Neural progenitor cell (in vitro differentiated cells): ENCODE results near the gene RAB20. TPM values are rescaled to one million over a fixed set of nuclear protein-coding genes. Genes with fewer than 3 reads are reported as not detected.

Experiments used
- DNase-seq: peaks from one replicate; pipeline ENCODE4 v3.0.0-alpha.2; 2016; ENCODE audit warnings: low spot score
- H2AFZ ChIP-seq: fragments of 200-600 bp; sonication (generic); replicated peaks from 2 replicates; pipeline ENCODE4 v1.6.1; 2016; ENCODE audit warnings: antibody characterized with exemption
- H3F3A ChIP-seq: fragments of 200-600 bp; sonication (generic); 2 replicates; pipeline ENCODE4 v1.6.1; 2016; ENCODE audit warnings: antibody characterized with exemption, low read depth
- H3K27ac ChIP-seq: fragments of 200-600 bp; sonication (generic); 2 replicates; pipeline ENCODE4 v1.5.1; 2016; ENCODE audit warnings: mild to moderate bottlenecking
- H3K27me3 ChIP-seq: fragments of 200-600 bp; sonication (generic); 2 replicates; pipeline ENCODE4 v1.6.1; 2016; ENCODE audit warnings: mild to moderate bottlenecking, moderate library complexity
- H3K36me3 ChIP-seq: fragments of 200-600 bp; sonication (generic); 2 replicates; pipeline ENCODE4 v1.5.1; 2016
- H3K4me1 ChIP-seq: fragments of 200-600 bp; sonication (generic); 2 replicates; pipeline ENCODE4 v1.6.1; 2016; ENCODE audit warnings: mixed run types
- H3K4me2 ChIP-seq: fragments of 200-600 bp; sonication (generic); 2 replicates; pipeline ENCODE4 v1.6.1; 2016
- H3K4me3 ChIP-seq: fragments of 200-600 bp; sonication (generic); 2 replicates; pipeline ENCODE4 v1.5.1; 2016
- H3K79me2 ChIP-seq: fragments of 200-600 bp; sonication (generic); 2 replicates; pipeline ENCODE4 v1.6.1; 2016; ENCODE audit warnings: low read depth
- H3K9ac ChIP-seq: fragments of 200-600 bp; sonication (generic); 2 replicates; pipeline ENCODE4 v1.6.1; 2016
- H3K9me3 ChIP-seq: fragments of 200-600 bp; sonication (generic); 2 replicates; pipeline ENCODE4 v1.5.1; 2016; ENCODE audit warnings: low read depth
- H4K20me1 ChIP-seq: fragments of 200-600 bp; sonication (generic); 2 replicates; pipeline ENCODE4 v1.6.1; 2016; ENCODE audit warnings: low read depth
- H3K27ac Mint-ChIP-seq: 3 replicates; pipeline ENCODE4 v1.8.0; 2021; ENCODE audit warnings: mixed read lengths
- H3K27me3 Mint-ChIP-seq: 2 replicates; pipeline ENCODE4 v1.8.0; 2022; ENCODE audit warnings: low read depth, mild to moderate bottlenecking, inconsistent platforms, moderate library complexity, mixed read lengths; ENCODE audit not compliant: insufficient read depth
- H3K36me3 Mint-ChIP-seq: 3 replicates; pipeline ENCODE4 v1.8.0; 2021; ENCODE audit warnings: mixed read lengths
- H3K4me1 Mint-ChIP-seq: 3 replicates; pipeline ENCODE4 v1.8.0; 2021; ENCODE audit warnings: mixed read lengths
- H3K4me3 Mint-ChIP-seq: 3 replicates; pipeline ENCODE4 v1.8.0; 2021; ENCODE audit warnings: mild to moderate bottlenecking, moderate library complexity, mixed read lengths
- H3K9me3 Mint-ChIP-seq: 3 replicates; pipeline ENCODE4 v1.8.0; 2020; ENCODE audit warnings: mixed read lengths
- CTCF ChIP-seq: fragments of 200-600 bp; sonication (generic); IDR thresholded peaks from 2 replicates; pipeline ENCODE4 v1.5.1; 2017; ENCODE audit warnings: antibody characterized with exemption, mild to moderate bottlenecking
- EZH2 ChIP-seq: fragments of 200-600 bp; sonication (generic); IDR thresholded peaks from 2 replicates; pipeline ENCODE4 v1.6.1; 2017; ENCODE audit warnings: antibody characterized with exemption, mild to moderate bottlenecking, moderate library complexity
- EZH2phosphoT487 ChIP-seq: fragments of 200-600 bp; sonication (generic); IDR thresholded peaks from 2 replicates; pipeline ENCODE4 v1.6.1; 2017; ENCODE audit warnings: antibody characterized with exemption
- total RNA-seq: library from RNA; depleted of rRNA; stranded (reverse); fragments of >200 nt; gene quantifications from 2 replicates; pipeline ENCODE4 v1.2.3, GENCODE V29; 2015; ENCODE audit warnings: low replicate concordance

Gene RAB20
- total RNA-seq, 1 donor from 2014 or later: 0.58 TPM

DNA sequence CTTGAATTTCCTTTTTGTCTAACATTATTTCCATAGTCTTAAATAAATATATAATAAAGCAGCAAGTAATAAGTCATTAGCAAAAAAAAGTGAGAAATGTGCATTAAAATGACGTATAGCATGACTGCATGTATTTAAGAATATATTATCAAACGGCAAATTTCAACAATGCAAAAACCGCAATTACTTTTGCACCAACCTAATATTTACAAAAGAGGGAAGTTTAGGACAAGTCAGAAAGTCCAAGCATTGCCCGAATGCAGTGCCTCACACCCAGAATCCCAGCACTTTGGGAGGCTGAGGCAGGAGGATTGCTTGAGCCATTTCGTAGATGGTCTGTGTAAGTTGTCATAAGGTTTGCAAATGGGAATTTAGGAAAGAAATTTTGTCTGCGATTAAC lies 43.6 kb upstream of the RAB20 start:
- H2AFZ ChIP-seq: no peak overlapping the region
- H3K27ac ChIP-seq: no peak overlapping the region
- Mint-ChIP-seq H3K27ac (no peak overlapping the region), H3K9me3 (peaks cover 15% of the 10 kb centered on the region), H3K4me3 (no peak overlapping the region), H3K36me3 (peaks cover 4% of the 10 kb centered on the region), H3K27me3 (peaks cover 7% of the 10 kb centered on the region), H3K4me1 (peaks cover 6% of the 10 kb centered on the region)
- TF ChIP-seq CTCF: no peak
- TF ChIP-seq EZH2: no peak
- TF ChIP-seq EZH2phosphoT487: no peak
- H3K79me2 ChIP-seq: no peaks in the 10 kb centered on the region
- H3K4me2 ChIP-seq: no peak overlapping the region
- DNase-seq: no peak
- H3K4me3 ChIP-seq: no peak overlapping the region
- no peaks in the 10 kb centered on the region for H3K36me3 ChIP-seq
- H4K20me1 ChIP-seq: no peaks in the 10 kb centered on the region
- H3F3A ChIP-seq: peaks cover 12% of the 10 kb centered on the region
- no peaks in the 10 kb centered on the region for H3K27me3 ChIP-seq
- H3K9me3 ChIP-seq: no peaks in the 10 kb centered on the region
- H3K9ac ChIP-seq: no peak overlapping the region
- H3K4me1 ChIP-seq: peaks cover 5% of the 10 kb centered on the region

DNA sequence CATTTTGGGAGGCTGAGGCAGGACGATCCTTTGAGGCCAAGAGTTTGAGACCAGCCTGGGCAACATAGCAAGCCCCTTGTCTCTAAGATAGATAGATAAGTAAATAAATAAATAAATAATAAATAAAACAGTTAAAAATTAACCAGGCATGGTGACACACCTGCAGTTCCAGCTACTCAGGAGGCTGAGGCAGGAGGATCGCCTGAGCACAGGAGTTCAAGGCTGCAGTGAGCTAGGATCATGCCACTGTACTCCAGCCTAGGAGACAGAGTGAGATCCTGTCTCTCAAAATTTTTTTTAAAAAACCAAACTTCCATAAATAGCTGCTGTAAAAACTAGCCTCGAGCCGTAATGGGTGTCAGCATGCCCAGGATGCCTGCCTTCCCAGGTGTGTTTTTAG lies 39.5 kb upstream of the RAB20 start:
- H3K9ac ChIP-seq: no peak overlapping the region
- DNase-seq: no peak

DNA sequence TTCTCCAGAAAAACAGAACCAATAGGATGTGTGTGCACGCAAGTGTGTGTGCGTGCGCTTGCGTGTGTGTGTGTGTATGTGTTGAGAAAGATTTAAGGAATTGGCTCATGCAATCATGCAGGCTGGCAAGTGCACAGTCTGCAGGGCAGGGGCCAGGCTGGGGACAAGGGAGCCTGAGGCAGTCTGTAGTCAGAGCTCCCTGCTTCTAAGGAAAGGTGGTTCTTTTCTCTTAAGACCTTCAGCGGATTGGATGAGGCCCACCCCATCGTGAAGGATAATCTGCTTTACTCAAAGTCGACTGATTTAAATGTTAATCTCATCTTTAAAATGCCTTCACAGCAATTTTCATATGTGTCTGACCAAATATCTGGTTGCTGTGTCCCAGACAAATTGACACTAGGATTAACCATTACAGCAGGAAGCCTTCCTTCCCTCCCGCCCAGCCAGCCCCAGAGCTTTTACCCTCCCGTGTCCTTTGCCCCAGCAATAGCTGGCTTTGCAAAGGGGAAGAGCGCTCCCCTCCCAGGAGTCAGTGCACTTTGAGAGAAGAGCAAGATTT lies 38.8 kb upstream of the RAB20 start:
- TF ChIP-seq EZH2phosphoT487 (no peak), CTCF (no peak)
- DNase-seq: no peak
- H3K9me3 Mint-ChIP-seq: peaks cover 3% of the 10 kb centered on the region
- H3K4me3 ChIP-seq: no peak overlapping the region
- H3K27ac Mint-ChIP-seq: no peak overlapping the region
- no peak overlapping the region for H3K4me2 ChIP-seq
- H3K27me3 Mint-ChIP-seq: peaks cover 6% of the 10 kb centered on the region
- H3K79me2 ChIP-seq: no peaks in the 10 kb centered on the region
- no peaks in the 10 kb centered on the region for H4K20me1 ChIP-seq
- no peaks in the 10 kb centered on the region for H3K9me3 ChIP-seq
- H3K27ac ChIP-seq: no peak overlapping the region
- H3K4me1 ChIP-seq: peaks cover 4% of the 10 kb centered on the region
- peaks cover 12% of the 10 kb centered on the region for H3F3A ChIP-seq
- H3K36me3 Mint-ChIP-seq: no peaks in the 10 kb centered on the region
- H3K27me3 ChIP-seq: no peaks in the 10 kb centered on the region
- H3K36me3 ChIP-seq: no peaks in the 10 kb centered on the region
- H3K4me1 Mint-ChIP-seq: peaks cover 8% of the 10 kb centered on the region
- no peak overlapping the region for H3K9ac ChIP-seq
- no peak overlapping the region for H3K4me3 Mint-ChIP-seq
- no peak overlapping the region for H2AFZ ChIP-seq

More for the DNA sequence above, 39.5 kb upstream of the RAB20 start:
- H3K36me3 Mint-ChIP-seq: no peaks in the 10 kb centered on the region
- H3K4me1 Mint-ChIP-seq: peaks cover 8% of the 10 kb centered on the region
- Histone ChIP-seq H3K79me2 (no peaks in the 10 kb centered on the region), H2AFZ (no peak overlapping the region), H3K36me3 (no peaks in the 10 kb centered on the region), H3K4me2 (no peak overlapping the region), H3K4me1 (peaks cover 4% of the 10 kb centered on the region), H3K9me3 (no peaks in the 10 kb centered on the region), H3K4me3 (no peak overlapping the region), H3K27me3 (no peaks in the 10 kb centered on the region), H3K27ac (no peak overlapping the region), H3F3A (peaks cover 12% of the 10 kb centered on the region), H4K20me1 (no peaks in the 10 kb centered on the region)
- H3K9me3 Mint-ChIP-seq: peaks cover 3% of the 10 kb centered on the region
- peaks cover 6% of the 10 kb centered on the region for H3K27me3 Mint-ChIP-seq
- H3K27ac Mint-ChIP-seq: no peak overlapping the region
- H3K4me3 Mint-ChIP-seq: no peak overlapping the region
- TF ChIP-seq EZH2: no peak

DNA sequence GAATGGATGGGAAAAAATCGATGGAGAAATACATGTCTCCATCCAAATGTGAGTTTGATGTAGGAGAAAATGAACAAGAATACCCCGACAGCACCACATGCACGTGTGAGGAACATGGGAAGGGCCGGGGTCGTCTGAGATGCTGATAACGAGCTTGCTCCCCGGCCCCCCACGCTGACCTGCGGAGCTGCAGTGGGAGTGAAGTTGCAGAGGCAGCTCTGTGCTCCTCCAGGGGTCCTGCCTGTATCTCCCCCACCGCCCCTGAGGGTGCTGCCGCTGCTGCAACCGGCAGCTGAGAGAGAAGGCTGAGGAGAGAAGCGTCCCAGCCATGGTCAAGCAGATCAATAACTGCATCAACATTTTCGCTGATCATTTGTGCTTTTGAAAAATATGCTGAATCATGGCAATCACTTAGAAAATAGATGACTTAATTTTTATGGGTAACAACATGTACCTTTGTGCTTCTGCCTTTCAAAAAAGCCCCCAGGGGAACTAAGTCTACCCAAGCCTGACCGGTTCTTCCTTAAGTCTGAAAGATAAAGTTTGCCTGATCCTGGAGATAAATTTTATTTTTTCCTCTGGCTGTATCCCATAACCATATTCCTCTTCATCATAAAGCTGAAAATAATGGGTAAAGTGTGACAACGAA lies 35.6 kb upstream of the RAB20 start:
- H3K4me3 Mint-ChIP-seq: no peak overlapping the region
- DNase-seq: no peak
- Histone ChIP-seq H3K9me3 (no peaks in the 10 kb centered on the region), H3K27me3 (no peaks in the 10 kb centered on the region), H3K9ac (no peak overlapping the region), H3K4me1 (peaks cover 4% of the 10 kb centered on the region), H3F3A (peaks cover 8% of the 10 kb centered on the region), H3K4me3 (no peak overlapping the region), H3K4me2 (no peak overlapping the region), H4K20me1 (no peaks in the 10 kb centered on the region), H3K79me2 (no peaks in the 10 kb centered on the region), H3K36me3 (no peaks in the 10 kb centered on the region), H2AFZ (no peak overlapping the region), H3K27ac (no peak overlapping the region)
- H3K9me3 Mint-ChIP-seq: no peaks in the 10 kb centered on the region
- peaks cover 5% of the 10 kb centered on the region for H3K27me3 Mint-ChIP-seq
- H3K4me1 Mint-ChIP-seq: peaks cover 8% of the 10 kb centered on the region
- no peak overlapping the region for H3K27ac Mint-ChIP-seq
- no peaks in the 10 kb centered on the region for H3K36me3 Mint-ChIP-seq
- TF ChIP-seq EZH2phosphoT487: no peak
- TF ChIP-seq CTCF: no peak
- TF ChIP-seq EZH2: no peak
